Gastrocnemius medialis (tissue), 4 donors: ENCODE data around the gene GRK4. TPM values are rescaled to one million over a fixed set of nuclear protein-coding genes. Genes with fewer than 3 reads are reported as not detected.

Experiments used
- ATAC-seq, 2 donors: fragments of 150-250 bp; one replicate each; pipeline ENCODE4 v1.9.1; 2016
- DNase-seq, 2 donors: peaks; one replicate each; pipeline ENCODE4 v3.0.0-alpha.2; 2019
- H3K27ac ChIP-seq, 4 donors: fragments of 200-600 bp; sonication (generic); 1 replicate in 1 of 4; 2 replicates in 3 of 4; pipeline ENCODE4 v1.5.1; 2016 to 2018; ENCODE audit warnings: mild to moderate bottlenecking in 2 of 4, moderate library complexity in 1 of 4
- H3K27me3 ChIP-seq, 3 donors: fragments of 200-600 bp; sonication (generic) in 2 of 3; 1 replicate in 1 of 3; 2 replicates in 2 of 3; pipeline versions ENCODE4 v1.5.1 to v1.6.0; 2016 to 2019; ENCODE audit warnings: mild to moderate bottlenecking in 1 of 3, moderate library complexity in 1 of 3
- H3K36me3 ChIP-seq, 2 donors: fragments of 200-600 bp; sonication (generic) in 1 of 2; one replicate each; pipeline ENCODE4 v1.5.1; 2017 to 2018
- H3K4me1 ChIP-seq, 2 donors: fragments of 200-600 bp; sonication (generic) in 1 of 2; one replicate each; pipeline ENCODE4 v1.5.1; 2016 to 2017; ENCODE audit warnings: mild to moderate bottlenecking in 2 of 2
- H3K4me3 ChIP-seq, 4 donors: fragments of 200-600 bp; sonication (generic) in 3 of 4; 1 replicate in 1 of 4; 2 replicates in 3 of 4; pipeline ENCODE4 v1.5.1; 2016 to 2019; ENCODE audit warnings: mild to moderate bottlenecking in 2 of 4
- H3K9me3 ChIP-seq, 3 donors: fragments of 200-600 bp; sonication (generic) in 2 of 3; 1 replicate in 1 of 3; 2 replicates in 2 of 3; pipeline ENCODE4 v1.5.1; 2016 to 2019
- CTCF ChIP-seq, 5 experiments: fragments of 450-650 bp in 3 of 5; fragments of 200-600 bp in 2 of 5; sonication (generic) in 2 of 5; IDR thresholded peaks in 4 of 5; conservative IDR thresholded peaks in 1 of 5; 1 replicate in 4 of 5; 2 replicates in 1 of 5; pipeline ENCODE4 v1.5.1; 2016 to 2019; ENCODE audit warnings: antibody characterized with exemption in 5 of 5, mild to moderate bottlenecking in 3 of 5, moderate library complexity in 3 of 5
- POLR2A ChIP-seq, 2 donors: fragments of 450-650 bp; IDR thresholded peaks; one replicate each; pipeline ENCODE4 v1.6.1; 2017; ENCODE audit warnings: antibody characterized with exemption in 2 of 2, mild to moderate bottlenecking in 2 of 2, moderate library complexity in 2 of 2
- in situ Hi-C, 4 donors: fragments of 200-750 bp; cut with MboI; loops; one replicate each; pipeline versions ENCODE4 v1.15.0 to v1.8.0; 2017; ENCODE audit warnings: low sequenced_read_pairs in 4 of 4
- intact Hi-C: fragments of 100-400 bp; cut with DNase I; formaldehyde crosslinking; loops from one replicate; pipeline ENCODE4 v1.15.1; 2023; ENCODE audit warnings: low total_unique reads
- total RNA-seq, 4 donors: library from RNA; depleted of rRNA; stranded (reverse); fragments of >200 nt; gene quantifications; one replicate each; pipeline versions ENCODE4 v1.1.0 to v1.2.3, GENCODE V29; 2016

GRK4 gene
- total RNA-seq, 4 donors from 2014 or later = 2.8 to 5.8 (median 3.7) TPM

- in situ Hi-C loops (no loop called here), intact Hi-C loops (loop anchor here (5.0 kb wide), 1 partner anchor 74 kb away; the partner anchor contains the start of genes GRK4 and NOP14)
- TF ChIP-seq CTCF (IDR thresholded peaks at IDR 0.05 in 4 of 5, conservative IDR thresholded peaks at IDR 0.05 in 1 of 5) = no peak
- TF ChIP-seq POLR2A (IDR thresholded peaks at IDR 0.05) = no peak
- H3K27ac ChIP-seq = no peak overlapping the region
- no peaks in the 10 kb centered on the region for H3K27me3 ChIP-seq
- H3K36me3 ChIP-seq = no peaks in the 10 kb centered on the region
- H3K9me3 ChIP-seq = no peaks in the 10 kb centered on the region
- ATAC-seq (no peak), DNase-seq (no peak)
- H3K4me3 ChIP-seq = no peak overlapping the region
- peaks cover 11 to 12% of the 10 kb centered on the region in 2 donors for H3K4me1 ChIP-seq
Observed at GRCh38 chr4:3036131-3036952, 73.0 kb downstream of the GRK4 start.

- H3K27ac ChIP-seq = peak overlapping the region in 2 of 4 donors; percentile 19 to 41
- in situ Hi-C loops = no loop called here
Observed at GRCh38 chr4:3037957-3038461, 74.6 kb downstream of the GRK4 start.

GRCh38 chr4:3039706-3040366 lies 76.5 kb downstream of the GRK4 start:
- intact Hi-C loops (loop anchor here (5.0 kb wide), 1 partner anchor 78 kb away; the partner anchor contains the start of genes GRK4 and NOP14), in situ Hi-C loops (no loop called here)
- ATAC-seq = no peak
- Histone ChIP-seq H3K36me3 (no peaks in the 10 kb centered on the region), H3K27ac (no peak overlapping the region), H3K9me3 (no peaks in the 10 kb centered on the region), H3K4me1 (peaks cover 20% of the 10 kb centered on the region in 2 donors), H3K4me3 (no peak overlapping the region), H3K27me3 (no peaks in the 10 kb centered on the region)
- DNase-seq = no peak
- no peak for TF ChIP-seq POLR2A (IDR thresholded peaks at IDR 0.05)

More at GRCh38 chr4:3037957-3038461, 74.6 kb downstream of the GRK4 start:
- peak overlapping the region in 2 of 4 donors; percentile 12 to 18 for H3K4me3 ChIP-seq
- H3K27me3 ChIP-seq = no peaks in the 10 kb centered on the region
- intact Hi-C loops = loop anchor here (1.0 to 5.0 kb wide), 2 partner anchors 76 to 274 kb away; partner anchors contain the start of genes GRK4 and NOP14
- TF ChIP-seq POLR2A (IDR thresholded peaks at IDR 0.05) (no peak), CTCF (IDR thresholded peaks at IDR 0.05 in 4 of 5, conservative IDR thresholded peaks at IDR 0.05 in 1 of 5) (no peak)
- H3K4me1 ChIP-seq = peaks cover 20% of the 10 kb centered on the region in 2 donors
- DNase-seq = peak in 1 of 2 donors; percentile 36
- H3K36me3 ChIP-seq = no peaks in the 10 kb centered on the region
- no peak for ATAC-seq
- no peaks in the 10 kb centered on the region for H3K9me3 ChIP-seq

- peak overlapping the region in 3 of 4 donors; percentile 56 to 78 (median 57) for H3K4me3 ChIP-seq
- DNase-seq = no peak
- intact Hi-C loops = no loop called here
- H3K27me3 ChIP-seq = no peaks in the 10 kb centered on the region
- TF ChIP-seq CTCF (IDR thresholded peaks at IDR 0.05 in 4 of 5, conservative IDR thresholded peaks at IDR 0.05 in 1 of 5) = no peak
- no peak for TF ChIP-seq POLR2A (IDR thresholded peaks at IDR 0.05)
- no peaks in the 10 kb centered on the region for H3K9me3 ChIP-seq
- peaks cover 20% of the 10 kb centered on the region in 2 donors for H3K4me1 ChIP-seq
- in situ Hi-C loops = no loop called here
- no peak for ATAC-seq
- no peaks in the 10 kb centered on the region for H3K36me3 ChIP-seq
- peak overlapping the region; percentile 71 to 87 (median 80) for H3K27ac ChIP-seq
Observed at GRCh38 chr4:3040452-3041191, 77.3 kb downstream of the GRK4 start.
